Endothelial cell of hepatic sinusoid (primary cell): ENCODE data around the gene AHDC1.
"Not testable (repeated sequence)": the region's sequence is repeated elsewhere in the genome, so short reads cannot be mapped to it uniquely, and the experiment has no call there.

Experiments used
- in situ Hi-C: cut with HindIII; loops from 2 replicates; pipeline ENCODE4 v1.10.0; 2017; ENCODE audit warnings: low sequenced_read_pairs

Gene AHDC1

GRCh38 chr1:27501159-27501558 is 102.8 kb downstream of the AHDC1 start:
- in situ Hi-C loops = not testable (repeated sequence)

- in situ Hi-C loops = no loop called here
These were observed 104.8 kb downstream of the AHDC1 start for GRCh38 chr1:27499142-27499541.

- in situ Hi-C loops = no loop called here
These were observed 107.3 kb downstream of the AHDC1 start for GRCh38 chr1:27496604-27497155.

- in situ Hi-C loops = no loop called here
These were observed 111.1 kb downstream of the AHDC1 start for GRCh38 chr1:27492796-27493195.

DNA sequence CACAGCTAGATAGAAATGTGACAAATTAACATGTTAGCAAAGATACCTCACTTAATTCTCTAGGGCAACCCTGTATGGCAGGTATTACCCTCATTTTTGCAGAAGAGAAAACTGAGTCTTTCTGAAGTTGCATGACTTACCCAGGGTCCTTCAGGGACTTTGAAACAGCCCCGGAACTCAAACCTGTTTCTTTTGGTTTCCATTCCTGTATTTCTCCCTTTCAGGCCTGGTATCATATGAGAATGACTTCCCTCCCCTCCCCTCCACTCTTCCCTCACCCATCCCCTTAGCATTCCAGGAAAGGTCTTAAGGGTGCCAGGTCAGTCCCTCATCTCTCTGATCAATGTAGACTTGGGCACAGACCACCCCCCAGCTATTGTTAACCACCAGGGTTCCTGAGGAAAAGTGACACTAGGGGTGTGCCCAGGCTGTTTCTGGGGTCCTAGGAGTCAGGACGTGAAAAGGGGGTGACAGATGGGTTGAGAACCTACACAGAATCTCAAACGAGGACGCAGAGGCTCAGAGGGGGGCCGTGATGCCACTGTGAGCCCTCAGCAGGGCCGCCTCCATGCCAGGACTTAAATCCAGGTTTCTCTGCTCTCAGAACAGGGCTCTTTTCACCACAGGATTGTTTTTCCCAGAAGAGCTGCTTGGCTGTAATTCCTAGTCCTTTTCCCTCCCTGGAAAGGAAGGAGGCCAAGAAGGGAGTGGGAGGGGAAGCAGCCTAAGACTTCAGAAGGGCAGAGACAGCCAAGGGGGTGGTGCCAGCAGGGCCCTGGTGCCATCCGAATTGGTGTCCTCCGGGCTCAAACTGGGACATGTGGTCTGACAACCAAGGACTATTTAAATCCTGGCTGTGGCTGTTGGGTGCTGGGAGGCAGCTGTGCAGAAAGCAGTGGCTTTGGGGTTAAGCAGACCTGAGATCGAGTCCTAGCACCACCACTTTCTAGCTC is 111.9 kb downstream of the AHDC1 start:
- in situ Hi-C loops = no loop called here

DNA sequence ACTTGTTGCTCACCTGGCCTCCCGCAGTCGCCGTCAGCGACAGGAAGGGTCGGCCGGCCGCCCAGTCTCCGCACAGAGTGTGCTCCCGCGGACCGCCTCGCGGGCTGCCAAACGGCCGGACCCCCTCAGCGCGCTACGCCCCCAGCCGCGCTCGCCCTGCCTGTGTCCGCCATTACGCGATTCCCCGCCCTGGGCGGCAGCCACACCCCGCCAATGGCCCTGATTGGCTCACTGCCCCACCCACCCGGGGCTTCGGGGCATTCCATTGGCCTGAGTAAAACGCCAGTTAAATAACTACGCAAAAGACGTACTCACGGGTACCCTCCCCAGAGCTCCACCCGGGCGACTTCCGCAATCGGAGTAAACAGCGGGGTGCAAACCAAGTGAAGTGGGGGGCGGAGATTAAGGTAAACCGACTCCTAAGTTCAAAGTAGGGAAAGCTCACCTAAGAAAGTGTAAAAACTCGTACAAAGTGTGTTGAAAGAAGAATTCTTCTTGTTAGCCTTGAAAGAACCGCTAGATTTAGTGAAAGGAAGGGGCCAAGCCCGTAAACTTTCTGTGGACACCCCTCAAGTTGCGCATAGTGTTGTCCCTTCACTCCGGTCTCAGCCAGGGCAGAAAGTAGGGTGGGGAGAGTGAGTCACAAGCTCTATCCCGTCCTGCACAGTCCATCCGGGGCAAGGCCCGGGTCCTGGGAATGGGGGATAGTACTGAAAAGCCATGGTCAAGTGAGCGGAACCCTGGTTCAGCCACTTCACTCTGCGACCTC is 113.8 kb downstream of the AHDC1 start, which contains the start of gene WASF2:
WASF2 (minus strand) TSS at position 195 of the 769 bp plus-strand sequence. CDS start 61,277 bp downstream, outside the sequence.
- in situ Hi-C loops = loop anchor here (10.0 kb wide), 1 partner anchor 45 kb away; no protein-coding TSS in a partner anchor

DNA sequence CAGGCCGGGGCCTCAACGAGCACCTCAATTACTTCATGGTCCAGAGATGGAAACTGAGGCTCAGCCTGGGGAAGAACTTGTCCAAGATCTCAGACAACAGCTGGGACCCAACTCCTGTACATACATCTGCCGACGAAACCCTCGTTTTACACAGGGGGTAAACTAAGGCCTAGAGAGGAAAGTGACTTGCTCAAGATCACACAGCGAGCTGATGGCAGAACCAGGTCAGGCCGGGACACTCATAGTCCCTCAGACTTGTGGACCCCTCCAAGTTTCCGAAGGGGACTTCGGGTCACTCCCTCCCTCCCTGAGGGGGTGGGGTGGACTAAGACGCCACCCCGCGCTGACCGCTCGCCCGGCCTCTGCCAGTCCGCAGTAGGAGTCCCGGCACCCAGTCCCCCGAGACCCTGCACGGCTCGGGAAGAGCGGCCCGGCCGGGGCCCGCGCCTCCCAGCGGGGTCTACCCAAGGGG is 114.4 kb downstream of the AHDC1 start:
- in situ Hi-C loops = loop anchor here (10.0 kb wide), 1 partner anchor 45 kb away; no protein-coding TSS in a partner anchor

- in situ Hi-C loops = loop anchor here (10.0 kb wide), 1 partner anchor 47 kb away; no protein-coding TSS in a partner anchor
These were observed 115.7 kb downstream of the AHDC1 start for GRCh38 chr1:27487966-27488884.

DNA sequence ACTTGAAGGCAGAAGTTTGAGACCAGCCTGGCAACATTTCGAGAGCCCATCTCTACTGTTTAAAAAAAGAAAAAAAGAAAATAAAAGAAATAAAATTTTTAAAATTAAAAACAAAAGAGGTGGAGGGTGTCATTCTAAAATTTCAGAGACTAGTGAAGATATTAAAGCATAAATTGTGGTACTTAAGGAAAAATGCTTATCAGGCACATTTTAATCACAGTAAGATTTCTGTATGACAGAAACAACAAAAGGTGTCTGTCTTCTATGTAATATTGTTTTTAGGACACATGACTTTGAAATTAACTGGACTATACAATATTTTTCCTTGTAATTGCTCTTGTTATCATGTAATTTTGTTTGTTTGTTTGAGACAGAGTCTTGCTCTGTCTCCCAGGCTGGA is 118.6 kb downstream of the AHDC1 start:
- in situ Hi-C loops = loop anchor here (10.0 kb wide), 1 partner anchor 49 kb away; no protein-coding TSS in a partner anchor
